ENCODE data around the gene TNS1. TPM values are rescaled to one million over a fixed set of nuclear protein-coding genes. Genes with fewer than 3 reads are reported as not detected.

TNS1 gene
- total RNA-seq, 1 experiment from 2014 or later: 1.5 TPM

GRCh38 chr2:217914078-217914477 lies 88.7 kb downstream of the TNS1 start:
- Histone ChIP-seq H3F3A (ENCODE audit: low read length, unreplicated experiment) (no peaks in the 10 kb centered on the region), H3K36me3 (ENCODE audit: low read depth, low read length) (no peaks in the 10 kb centered on the region), H3K9ac (ENCODE audit: low read length) (no peak overlapping the region), H3K4me2 (ENCODE audit: low read length) (no peak overlapping the region), H3K4me3 (ENCODE audit: low read length) (no peak overlapping the region), H4K20me1 (ENCODE audit: low read length) (no peaks in the 10 kb centered on the region), H2AFZ (ENCODE audit: low read length) (no peak overlapping the region), H3K27ac (ENCODE audit: low read length) (no peak overlapping the region), H3K27me3 (ENCODE audit: low read length) (peaks cover 84% of the 10 kb centered on the region), H3K9me3 (ENCODE audit: low read length) (no peaks in the 10 kb centered on the region), H3K79me2 (ENCODE audit: low read length) (no peaks in the 10 kb centered on the region), H3K4me1 (ENCODE audit: insufficient read depth, low read length) (no peaks in the 10 kb centered on the region), H3K9me2 (replicated peaks; ENCODE audit: low read length) (no peaks in the 10 kb centered on the region)
- no peak for TF ChIP-seq CTCF (conservative IDR thresholded peaks at IDR 0.05; ENCODE audit: low read depth, low read length)
- no peak for TF ChIP-seq EZH2 (IDR thresholded peaks at IDR 0.05; ENCODE audit: low read length, unreplicated experiment)
- no peak for TF ChIP-seq EZH2phosphoT487 (IDR thresholded peaks at IDR 0.05; ENCODE audit: borderline replicate concordance, low read length)
- no TSS peak for BruUV-seq (replicated peaks)
- DNase-seq (no peak), ATAC-seq (no peak)
- intact Hi-C loops (cut with micrococcal nuclease): no loop called here
- ChIA-PET CTCF (no interaction called here), POLR2A (ENCODE audit: unreplicated experiment) (no interaction called here)

GRCh38 chr2:217913436-217913835 lies 89.4 kb downstream of the TNS1 start:
- Histone ChIP-seq H3K79me2 (ENCODE audit: low read length) (no peaks in the 10 kb centered on the region), H3K27ac (ENCODE audit: low read length) (no peak overlapping the region), H3F3A (ENCODE audit: low read length, unreplicated experiment) (no peaks in the 10 kb centered on the region), H3K4me2 (ENCODE audit: low read length) (no peak overlapping the region), H3K36me3 (ENCODE audit: low read depth, low read length) (no peaks in the 10 kb centered on the region), H3K4me1 (ENCODE audit: insufficient read depth, low read length) (no peaks in the 10 kb centered on the region), H3K27me3 (ENCODE audit: low read length) (peaks cover 80% of the 10 kb centered on the region), H3K9me2 (replicated peaks; ENCODE audit: low read length) (no peaks in the 10 kb centered on the region), H3K9me3 (ENCODE audit: low read length) (no peaks in the 10 kb centered on the region), H2AFZ (ENCODE audit: low read length) (no peak overlapping the region), H4K20me1 (ENCODE audit: low read length) (no peaks in the 10 kb centered on the region), H3K9ac (ENCODE audit: low read length) (no peak overlapping the region), H3K4me3 (ENCODE audit: low read length) (no peak overlapping the region)
- BruUV-seq (replicated peaks): no TSS peak
- intact Hi-C loops (cut with micrococcal nuclease): no loop called here
- ATAC-seq (no peak), DNase-seq (no peak)
- POLR2A ChIA-PET (ENCODE audit: unreplicated experiment): no interaction called here
- CTCF ChIA-PET: no interaction called here
- no peak for TF ChIP-seq EZH2 (IDR thresholded peaks at IDR 0.05; ENCODE audit: low read length, unreplicated experiment)
- TF ChIP-seq CTCF (conservative IDR thresholded peaks at IDR 0.05; ENCODE audit: low read depth, low read length): no peak
- TF ChIP-seq EZH2phosphoT487 (IDR thresholded peaks at IDR 0.05; ENCODE audit: borderline replicate concordance, low read length): no peak

- BruUV-seq (replicated peaks): no TSS peak
- H3K79me2 ChIP-seq (ENCODE audit: low read length): no peaks in the 10 kb centered on the region
- POLR2A ChIA-PET (ENCODE audit: unreplicated experiment): no interaction called here
- no peaks in the 10 kb centered on the region for H4K20me1 ChIP-seq (ENCODE audit: low read length)
- no peak overlapping the region for H2AFZ ChIP-seq (ENCODE audit: low read length)
- H3K9me3 ChIP-seq (ENCODE audit: low read length): no peaks in the 10 kb centered on the region
- no peaks in the 10 kb centered on the region for H3K9me2 ChIP-seq (replicated peaks; ENCODE audit: low read length)
- ATAC-seq (no peak), DNase-seq (no peak)
- H3K27ac ChIP-seq (ENCODE audit: low read length): no peak overlapping the region
- no peak overlapping the region for H3K4me2 ChIP-seq (ENCODE audit: low read length)
- CTCF ChIA-PET: no interaction called here
- peaks cover 78% of the 10 kb centered on the region for H3K27me3 ChIP-seq (ENCODE audit: low read length)
- no peaks in the 10 kb centered on the region for H3K36me3 ChIP-seq (ENCODE audit: low read depth, low read length)
- no peak overlapping the region for H3K4me3 ChIP-seq (ENCODE audit: low read length)
- H3F3A ChIP-seq (ENCODE audit: low read length, unreplicated experiment): no peaks in the 10 kb centered on the region
- no peaks in the 10 kb centered on the region for H3K4me1 ChIP-seq (ENCODE audit: insufficient read depth, low read length)
- no peak for TF ChIP-seq EZH2phosphoT487 (IDR thresholded peaks at IDR 0.05; ENCODE audit: borderline replicate concordance, low read length)
- TF ChIP-seq CTCF (conservative IDR thresholded peaks at IDR 0.05; ENCODE audit: low read depth, low read length): no peak
- TF ChIP-seq EZH2 (IDR thresholded peaks at IDR 0.05; ENCODE audit: low read length, unreplicated experiment): no peak
- no peak overlapping the region for H3K9ac ChIP-seq (ENCODE audit: low read length)
- intact Hi-C loops (cut with micrococcal nuclease): no loop called here
These were observed 90.4 kb downstream of the TNS1 start for GRCh38 chr2:217912098-217913024.
